Measurements from ENCODE around the gene DAB2IP. TPM values are rescaled to one million over a fixed set of nuclear protein-coding genes. Genes with fewer than 3 reads are reported as not detected.

DAB2IP gene
- total RNA-seq, 1 donor from 2014 or later = 104 TPM

DNA sequence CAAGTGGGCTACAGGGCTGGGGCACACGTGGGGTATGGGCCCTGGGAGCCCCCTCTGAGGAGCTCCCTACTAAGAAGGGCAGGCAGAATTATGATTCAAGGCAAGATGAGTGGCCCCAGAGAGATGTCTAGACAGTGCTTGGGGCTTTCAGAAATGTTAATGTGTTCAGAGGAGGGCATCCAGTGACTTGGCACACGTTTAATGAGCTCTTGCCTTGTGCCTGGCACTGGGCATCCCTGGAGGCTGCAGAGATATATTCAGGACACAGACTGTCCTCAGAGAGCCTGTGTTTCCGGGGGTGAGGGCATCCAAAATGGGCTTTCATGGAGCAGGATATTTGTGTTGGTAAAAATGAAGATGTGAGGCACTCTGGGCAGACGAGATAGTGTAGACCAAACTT is 25.4 kb upstream of the DAB2IP start:
- no peak for DNase-seq (ENCODE audit: low spot score)
- no peaks in the 10 kb centered on the region for H3K9me3 Mint-ChIP-seq (ENCODE audit: unreplicated experiment)
- no peak overlapping the region for H3K4me3 Mint-ChIP-seq (ENCODE audit: unreplicated experiment)
- H3K27ac Mint-ChIP-seq (ENCODE audit: unreplicated experiment) = no peak overlapping the region
- H3K4me1 Mint-ChIP-seq (ENCODE audit: unreplicated experiment) = peaks cover 13% of the 10 kb centered on the region
- no peaks in the 10 kb centered on the region for H3K36me3 Mint-ChIP-seq (ENCODE audit: low read depth, unreplicated experiment)
- TF ChIP-seq, protein P1, sequence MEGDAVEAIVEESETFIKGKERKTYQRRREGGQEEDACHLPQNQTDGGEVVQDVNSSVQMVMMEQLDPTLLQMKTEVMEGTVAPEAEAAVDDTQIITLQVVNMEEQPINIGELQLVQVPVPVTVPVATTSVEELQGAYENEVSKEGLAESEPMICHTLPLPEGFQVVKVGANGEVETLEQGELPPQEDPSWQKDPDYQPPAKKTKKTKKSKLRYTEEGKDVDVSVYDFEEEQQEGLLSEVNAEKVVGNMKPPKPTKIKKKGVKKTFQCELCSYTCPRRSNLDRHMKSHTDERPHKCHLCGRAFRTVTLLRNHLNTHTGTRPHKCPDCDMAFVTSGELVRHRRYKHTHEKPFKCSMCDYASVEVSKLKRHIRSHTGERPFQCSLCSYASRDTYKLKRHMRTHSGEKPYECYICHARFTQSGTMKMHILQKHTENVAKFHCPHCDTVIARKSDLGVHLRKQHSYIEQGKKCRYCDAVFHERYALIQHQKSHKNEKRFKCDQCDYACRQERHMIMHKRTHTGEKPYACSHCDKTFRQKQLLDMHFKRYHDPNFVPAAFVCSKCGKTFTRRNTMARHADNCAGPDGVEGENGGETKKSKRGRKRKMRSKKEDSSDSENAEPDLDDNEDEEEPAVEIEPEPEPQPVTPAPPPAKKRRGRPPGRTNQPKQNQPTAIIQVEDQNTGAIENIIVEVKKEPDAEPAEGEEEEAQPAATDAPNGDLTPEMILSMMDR (IDR thresholded peaks at IDR 0.05; ENCODE audit: unreplicated experiment) = no peak
- H3K27me3 Mint-ChIP-seq (ENCODE audit: unreplicated experiment) = peaks cover 2% of the 10 kb centered on the region

DNA sequence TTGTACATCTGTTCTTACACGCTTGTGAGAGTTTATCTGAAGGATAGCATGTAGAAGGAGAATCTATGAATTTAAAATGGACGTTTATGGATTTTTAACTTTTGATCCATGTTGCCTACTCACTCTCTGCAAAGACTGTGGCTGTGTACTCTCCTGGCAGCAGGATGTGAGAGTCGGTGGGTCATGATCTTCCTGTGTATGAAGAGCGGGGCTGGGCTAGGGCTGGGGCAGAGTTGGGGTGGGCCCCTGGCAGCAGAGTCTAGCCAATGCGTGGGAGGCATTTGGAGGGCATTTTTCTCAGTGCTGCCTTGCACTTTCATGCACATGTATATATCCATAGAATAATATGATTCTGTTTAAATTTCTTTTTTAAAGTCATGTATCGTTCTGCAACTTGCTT is 24.0 kb upstream of the DAB2IP start:
- no peak overlapping the region for H3K27ac Mint-ChIP-seq (ENCODE audit: unreplicated experiment)
- DNase-seq (ENCODE audit: low spot score) = no peak

DNA sequence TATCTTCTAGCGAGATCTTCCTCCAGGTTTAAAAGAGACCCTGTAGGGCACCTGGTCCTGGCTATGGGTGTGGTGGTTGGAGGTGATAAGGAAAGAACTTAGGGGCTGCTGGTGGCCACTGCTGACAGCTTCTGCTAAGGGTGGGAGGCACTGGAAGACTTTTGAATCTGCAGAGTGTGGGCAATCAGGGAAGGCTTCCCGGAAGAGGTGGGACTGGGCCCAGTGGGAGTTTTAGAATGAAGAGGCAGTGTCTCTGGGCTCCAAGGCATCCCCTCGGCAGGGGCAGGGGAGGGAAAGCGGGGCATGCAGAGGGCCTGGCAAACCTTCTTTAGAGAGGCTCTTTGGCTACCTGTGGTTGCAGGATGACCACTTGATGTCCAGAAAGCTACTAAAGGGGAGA is 23.0 kb upstream of the DAB2IP start:
- H3K36me3 Mint-ChIP-seq (ENCODE audit: low read depth, unreplicated experiment) = no peaks in the 10 kb centered on the region
- no peak for DNase-seq (ENCODE audit: low spot score)
- H3K27ac Mint-ChIP-seq (ENCODE audit: unreplicated experiment) = no peak overlapping the region
- TF ChIP-seq, protein P1 (IDR thresholded peaks at IDR 0.05; ENCODE audit: unreplicated experiment) = no peak
- H3K9me3 Mint-ChIP-seq (ENCODE audit: unreplicated experiment) = no peaks in the 10 kb centered on the region
- H3K4me1 Mint-ChIP-seq (ENCODE audit: unreplicated experiment) = peaks cover 9% of the 10 kb centered on the region
- peaks cover 2% of the 10 kb centered on the region for H3K27me3 Mint-ChIP-seq (ENCODE audit: unreplicated experiment)
- no peak overlapping the region for H3K4me3 Mint-ChIP-seq (ENCODE audit: unreplicated experiment)

More for the DNA sequence above, 24.0 kb upstream of the DAB2IP start:
- H3K36me3 Mint-ChIP-seq (ENCODE audit: low read depth, unreplicated experiment) = no peaks in the 10 kb centered on the region
- peaks cover 2% of the 10 kb centered on the region for H3K27me3 Mint-ChIP-seq (ENCODE audit: unreplicated experiment)
- H3K4me1 Mint-ChIP-seq (ENCODE audit: unreplicated experiment) = peaks cover 9% of the 10 kb centered on the region
- TF ChIP-seq, protein P1 (IDR thresholded peaks at IDR 0.05; ENCODE audit: unreplicated experiment) = no peak
- no peak overlapping the region for H3K4me3 Mint-ChIP-seq (ENCODE audit: unreplicated experiment)
- no peaks in the 10 kb centered on the region for H3K9me3 Mint-ChIP-seq (ENCODE audit: unreplicated experiment)

DNA sequence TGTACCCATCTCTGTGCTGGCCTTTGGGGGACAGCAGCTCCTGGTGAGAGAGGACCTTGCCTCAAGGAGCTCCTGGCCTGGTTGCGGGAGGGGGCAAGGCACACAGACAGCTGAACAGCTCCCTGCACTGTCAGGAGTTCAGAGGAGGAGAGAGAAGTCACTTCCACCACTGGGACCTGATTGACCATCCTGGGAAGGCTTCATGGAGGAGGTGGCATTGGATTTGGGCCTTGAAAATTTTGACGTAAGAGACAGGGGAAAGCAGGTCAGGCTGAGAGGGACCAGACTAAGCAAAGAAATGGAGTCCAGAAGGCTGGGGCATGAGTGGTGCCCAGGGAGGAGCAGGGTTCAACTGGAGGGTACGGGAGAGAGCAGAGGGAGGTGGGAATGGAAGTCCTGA is 20.3 kb upstream of the DAB2IP start:
- peaks cover 21% of the 10 kb centered on the region for H3K4me1 Mint-ChIP-seq (ENCODE audit: unreplicated experiment)
- H3K36me3 Mint-ChIP-seq (ENCODE audit: low read depth, unreplicated experiment) = no peaks in the 10 kb centered on the region
- TF ChIP-seq, protein P1 (IDR thresholded peaks at IDR 0.05; ENCODE audit: unreplicated experiment) = no peak
- no peak for DNase-seq (ENCODE audit: low spot score)
- peak overlapping the region; percentile 1 for H3K27ac Mint-ChIP-seq (ENCODE audit: unreplicated experiment)
- peaks cover 8% of the 10 kb centered on the region for H3K27me3 Mint-ChIP-seq (ENCODE audit: unreplicated experiment)
- no peaks in the 10 kb centered on the region for H3K9me3 Mint-ChIP-seq (ENCODE audit: unreplicated experiment)
- H3K4me3 Mint-ChIP-seq (ENCODE audit: unreplicated experiment) = no peak overlapping the region

DNA sequence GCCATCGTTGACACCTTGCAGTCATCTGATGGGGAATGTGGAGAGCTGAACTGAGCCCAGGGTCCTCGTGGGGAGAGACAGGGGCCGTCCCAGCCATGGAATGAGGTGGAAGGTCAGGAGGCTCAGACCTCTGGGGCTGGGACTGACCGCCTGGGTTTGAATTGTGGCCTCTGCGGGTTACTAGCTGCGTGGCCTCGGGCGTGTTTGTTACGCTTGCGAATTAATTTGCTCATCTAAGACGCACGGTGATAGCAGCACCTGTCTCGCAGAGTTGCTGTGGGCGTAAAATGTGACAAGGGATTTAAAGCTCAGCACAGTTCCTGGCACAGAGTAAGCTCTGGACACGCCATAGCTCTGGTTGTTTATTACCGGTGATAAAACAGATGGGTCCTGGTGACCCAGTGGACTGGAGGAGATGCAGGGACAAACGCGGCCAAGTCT is 19.4 kb upstream of the DAB2IP start:
- TF ChIP-seq, protein P1 (IDR thresholded peaks at IDR 0.05; ENCODE audit: unreplicated experiment) = no peak
- Mint-ChIP-seq H3K9me3 (ENCODE audit: unreplicated experiment) (no peaks in the 10 kb centered on the region), H3K4me3 (ENCODE audit: unreplicated experiment) (no peak overlapping the region), H3K27ac (ENCODE audit: unreplicated experiment) (no peak overlapping the region), H3K36me3 (ENCODE audit: low read depth, unreplicated experiment) (no peaks in the 10 kb centered on the region), H3K4me1 (ENCODE audit: unreplicated experiment) (peaks cover 28% of the 10 kb centered on the region), H3K27me3 (ENCODE audit: unreplicated experiment) (peaks cover 8% of the 10 kb centered on the region)
- DNase-seq (ENCODE audit: low spot score) = no peak

Measured in endothelial cell (in vitro differentiated cells).